Measurements from ENCODE around the gene PNPLA2. TPM values are rescaled to one million over a fixed set of nuclear protein-coding genes. Genes with fewer than 3 reads are reported as not detected.

The PNPLA2 gene
- total and polyA plus RNA-seq, 10 of the 15 experiments (the other 5 are each of a cell fraction or from before 2014, with no cell fraction given), result 0.19 to 34.0 (median 8.1) TPM

DNA sequence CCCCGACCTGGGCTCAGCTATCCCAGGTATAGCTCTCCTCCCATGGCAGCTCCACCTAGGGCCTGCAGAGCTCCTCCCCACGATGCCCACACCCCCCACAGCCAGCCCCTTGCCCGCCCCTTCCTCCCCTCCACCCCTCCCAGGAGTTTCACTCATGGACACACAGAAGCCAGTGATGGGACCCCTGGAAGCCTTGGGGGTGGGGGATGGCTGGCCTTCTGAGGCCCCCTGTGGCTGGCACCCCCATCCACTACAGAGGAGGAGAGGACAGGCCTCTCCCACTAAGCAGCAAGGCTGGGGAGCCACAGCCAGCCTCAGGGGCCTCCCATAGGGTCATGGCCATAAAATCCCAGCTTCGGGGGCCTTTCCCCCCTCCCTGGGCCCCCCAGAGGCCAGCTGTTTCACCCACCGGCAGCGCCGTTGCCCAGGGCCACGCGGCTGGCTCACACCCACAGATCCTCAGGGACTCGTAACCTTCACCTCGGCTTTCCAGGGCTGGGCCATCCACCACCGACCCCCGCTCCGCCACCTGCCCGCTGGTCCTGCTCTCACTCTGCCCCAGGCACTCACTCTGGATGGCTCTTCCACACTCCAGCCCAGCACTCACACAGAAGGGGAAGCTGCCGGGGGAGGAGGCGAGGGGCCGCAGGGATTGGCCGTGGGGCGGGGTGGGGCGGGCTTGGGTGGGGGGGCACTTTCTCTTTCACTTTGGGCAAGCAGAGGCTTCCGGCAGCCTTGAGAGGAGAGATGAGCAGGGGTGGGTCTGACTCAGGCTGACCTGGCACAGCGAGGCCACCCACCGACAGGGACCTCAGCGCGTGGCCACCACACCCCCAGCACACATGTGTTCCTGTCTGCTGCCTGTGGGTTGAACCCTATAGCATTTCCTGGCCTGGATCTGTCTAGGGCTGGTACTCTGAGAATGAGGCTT is 22.8 kb upstream of the PNPLA2 start (continued):
- 0 out of 2 replicates have a peak, but pooled peaks have one; percentile 38 for TF ChIP-seq DPF2 (IDR thresholded peaks at IDR 0.05)

DNA sequence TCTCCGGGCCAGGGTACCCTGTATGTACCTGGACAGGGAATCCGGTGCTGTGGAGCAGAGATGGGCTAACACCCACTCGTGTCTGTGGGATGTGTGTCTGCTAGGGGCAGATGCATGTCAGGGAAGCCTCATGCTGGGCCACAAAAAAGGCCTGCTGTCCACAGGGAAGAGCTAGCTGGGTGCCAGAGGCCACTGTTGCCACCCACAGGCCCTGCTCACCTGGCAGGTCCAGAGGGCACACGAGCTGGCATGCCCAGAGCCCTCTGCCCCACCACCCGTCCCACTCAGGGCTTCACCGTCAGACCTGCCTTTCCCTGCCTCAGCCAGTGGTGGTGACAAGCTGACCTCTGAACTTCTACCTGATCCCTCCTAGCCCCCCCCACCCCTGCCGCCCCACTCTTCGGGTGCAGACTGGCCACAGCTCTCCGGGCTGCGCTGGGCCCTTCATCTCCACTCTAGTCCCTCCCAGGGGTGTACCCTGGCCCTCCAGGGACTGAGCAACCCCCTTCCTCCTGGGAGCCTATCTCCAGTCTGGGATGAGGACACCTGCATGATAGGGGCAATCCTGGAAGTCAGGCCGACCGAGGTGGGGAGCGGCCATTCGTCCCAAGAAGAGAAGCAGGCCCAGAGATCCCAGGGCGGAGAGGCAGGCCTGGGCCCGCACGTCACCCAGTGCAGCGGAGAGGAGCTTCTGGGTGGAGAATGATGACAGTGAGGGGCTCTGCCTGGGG is 22.0 kb upstream of the PNPLA2 start:
- no peak for DNase-seq (ENCODE audit: low read depth, low spot score)
- Histone ChIP-seq H3K27me3 (replicated peaks in 1 of 2; ENCODE audit: control insufficient read depth in 2 of 2, insufficient read depth in 2 of 2, low read length in 1 of 2) (no peaks in the 10 kb centered on the region), H4K20me1 (ENCODE audit: control insufficient read depth, insufficient read depth) (no peaks in the 10 kb centered on the region), H2AFZ (ENCODE audit: control insufficient read depth, low read depth, low read length) (peak overlapping the region; percentile 92; the same call in 1 of the 2 replicates), H3K4me1 (ENCODE audit: control insufficient read depth, insufficient read depth, low read length) (peaks cover 15% of the 10 kb centered on the region), H3K36me3 (ENCODE audit: control insufficient read depth in 2 of 2, insufficient read depth in 2 of 2, low read length in 1 of 2) (peaks cover 0 to 12% of the 10 kb centered on the region in 2 experiments; a peak in 2 of 4 replicates), H3K4me2 (ENCODE audit: control insufficient read depth, insufficient read depth) (peak overlapping the region; percentile 100), H3K9ac (ENCODE audit: control insufficient read depth, insufficient read depth, low read length) (peak overlapping the region; percentile 79), H3K27ac (ENCODE audit: control insufficient read depth, insufficient read depth) (peak overlapping the region; percentile 67), H3K4me3 (peak overlapping the region; percentile 97), H3K79me2 (ENCODE audit: control insufficient read depth, insufficient read depth, low read length) (peaks cover 30% of the 10 kb centered on the region), H3K9me3 (replicated peaks; ENCODE audit: control insufficient read depth, insufficient read depth, low read length) (no peaks in the 10 kb centered on the region)
- CTCF ChIA-PET, result interaction anchor here (0.6 to 1.5 kb wide), 7 partner anchors 9 to 242 kb away, joined by 3 to 5 read pairs (median 3); no protein-coding TSS in a partner anchor
- SMC1A ChIA-PET (ENCODE audit: uncharacterized antibody, unreplicated experiment), result interaction anchor here (1.2 kb wide), 1 partner anchor 10 kb away, joined by 3 read pairs; no protein-coding TSS in a partner anchor
- POLR2A ChIA-PET, result interaction anchor here (0.5 to 1.7 kb wide), 11 partner anchors 9 to 228 kb away, joined by 3 to 10 read pairs (median 4); partner anchors contain the start of genes PNPLA2 and RPLP2
- in situ Hi-C loops (cut with MboI) (no loop called here), intact Hi-C loops (cut with micrococcal nuclease; ENCODE audit: unreplicated experiment) (loop anchor here (1.0 to 5.0 kb wide), 2 partner anchors 13 to 49 kb away; partner anchors contain the start of genes RPLP2 and TALDO1)
- BruUV-seq (replicated peaks), result TSS peak; percentile 29
- no peak for ATAC-seq
- RAD21 ChIA-PET (ENCODE audit: unreplicated experiment), result interaction anchor here (0.8 to 2.8 kb wide), 6 partner anchors 23 to 261 kb away, joined by 3 to 14 read pairs (median 4); partner anchors contain the start of genes HRAS and TMEM80
- TF ChIP-seq HSF1 (IDR thresholded peaks at IDR 0.05; ENCODE audit: low read depth, low read length) (no peak), NR2C1 (IDR thresholded peaks at IDR 0.05) (0 out of 2 replicates have a peak, but pooled peaks have one; percentile 9), CREB1 (IDR thresholded peaks at IDR 0.05; ENCODE audit: low read depth) (0 out of 2 replicates have a peak, but pooled peaks have one; percentile 17), POLR2A (IDR thresholded peaks at IDR 0.05; ENCODE audit: low read depth, low read length) (peak; percentile 19), BACH1 (IDR thresholded peaks at IDR 0.05; ENCODE audit: borderline replicate concordance) (0 out of 2 replicates have a peak, but pooled peaks have one; percentile 8)
- TF ChIP-seq, protein P1, sequence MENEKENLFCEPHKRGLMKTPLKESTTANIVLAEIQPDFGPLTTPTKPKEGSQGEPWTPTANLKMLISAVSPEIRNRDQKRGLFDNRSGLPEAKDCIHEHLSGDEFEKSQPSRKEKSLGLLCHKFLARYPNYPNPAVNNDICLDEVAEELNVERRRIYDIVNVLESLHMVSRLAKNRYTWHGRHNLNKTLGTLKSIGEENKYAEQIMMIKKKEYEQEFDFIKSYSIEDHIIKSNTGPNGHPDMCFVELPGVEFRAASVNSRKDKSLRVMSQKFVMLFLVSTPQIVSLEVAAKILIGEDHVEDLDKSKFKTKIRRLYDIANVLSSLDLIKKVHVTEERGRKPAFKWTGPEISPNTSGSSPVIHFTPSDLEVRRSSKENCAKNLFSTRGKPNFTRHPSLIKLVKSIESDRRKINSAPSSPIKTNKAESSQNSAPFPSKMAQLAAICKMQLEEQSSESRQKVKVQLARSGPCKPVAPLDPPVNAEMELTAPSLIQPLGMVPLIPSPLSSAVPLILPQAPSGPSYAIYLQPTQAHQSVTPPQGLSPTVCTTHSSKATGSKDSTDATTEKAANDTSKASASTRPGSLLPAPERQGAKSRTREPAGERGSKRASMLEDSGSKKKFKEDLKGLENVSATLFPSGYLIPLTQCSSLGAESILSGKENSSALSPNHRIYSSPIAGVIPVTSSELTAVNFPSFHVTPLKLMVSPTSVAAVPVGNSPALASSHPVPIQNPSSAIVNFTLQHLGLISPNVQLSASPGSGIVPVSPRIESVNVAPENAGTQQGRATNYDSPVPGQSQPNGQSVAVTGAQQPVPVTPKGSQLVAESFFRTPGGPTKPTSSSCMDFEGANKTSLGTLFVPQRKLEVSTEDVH (IDR thresholded peaks at IDR 0.05; ENCODE audit: low read depth, partially characterized antibody), result no peak
- TF ChIP-seq, protein P2, sequence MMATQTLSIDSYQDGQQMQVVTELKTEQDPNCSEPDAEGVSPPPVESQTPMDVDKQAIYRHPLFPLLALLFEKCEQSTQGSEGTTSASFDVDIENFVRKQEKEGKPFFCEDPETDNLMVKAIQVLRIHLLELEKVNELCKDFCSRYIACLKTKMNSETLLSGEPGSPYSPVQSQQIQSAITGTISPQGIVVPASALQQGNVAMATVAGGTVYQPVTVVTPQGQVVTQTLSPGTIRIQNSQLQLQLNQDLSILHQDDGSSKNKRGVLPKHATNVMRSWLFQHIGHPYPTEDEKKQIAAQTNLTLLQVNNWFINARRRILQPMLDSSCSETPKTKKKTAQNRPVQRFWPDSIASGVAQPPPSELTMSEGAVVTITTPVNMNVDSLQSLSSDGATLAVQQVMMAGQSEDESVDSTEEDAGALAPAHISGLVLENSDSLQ (IDR thresholded peaks at IDR 0.05), result no peak
- under 1% methylated on average over 18 of the region's 18 CpGs for WGBS (ENCODE audit: insufficient coverage, insufficient replicate concordance, low lambda C conversion rate, missing lambda C conversion rate)
- peak; percentile 52 for FAIRE-seq

Measured in GM12878 (cell line).